ENCODE measurements around the gene GGN. TPM values are rescaled to one million over a fixed set of nuclear protein-coding genes. Genes with fewer than 3 reads are reported as not detected.
A peak's percentile ranks its signal among the peaks of the same experiment; 100 is the strongest.

The GGN gene, protein sequence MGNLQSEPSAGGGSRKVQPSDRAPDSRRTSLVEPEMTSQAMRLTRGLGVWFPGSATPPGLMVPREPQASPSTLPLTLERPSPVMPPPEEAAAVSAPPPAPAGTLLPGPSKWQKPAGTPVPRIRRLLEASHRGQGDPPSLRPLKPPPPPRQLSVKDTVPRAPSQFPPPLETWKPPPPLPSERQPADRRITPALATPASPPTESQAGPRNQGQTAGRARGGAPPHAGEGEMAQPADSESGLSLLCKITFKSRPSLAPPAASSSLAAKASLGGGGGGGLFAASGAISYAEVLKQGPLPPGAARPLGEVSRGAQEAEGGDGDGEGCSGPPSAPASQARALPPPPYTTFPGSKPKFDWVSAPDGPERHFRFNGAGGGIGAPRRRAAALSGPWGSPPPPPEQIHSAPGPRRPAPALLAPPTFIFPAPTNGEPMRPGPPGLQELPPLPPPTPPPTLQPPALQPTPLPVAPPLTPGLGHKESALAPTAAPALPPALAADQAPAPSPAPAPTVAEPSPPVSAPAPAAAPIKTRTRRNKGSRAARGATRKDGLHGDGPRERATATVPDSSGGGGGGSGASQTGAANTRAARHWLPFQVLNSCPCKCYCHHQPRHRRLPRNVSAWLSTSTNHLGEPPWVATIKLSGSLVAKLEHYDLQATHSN
- total RNA-seq, result not detected

GRCh38 chr19:38387550-38388348, at the start of gene GGN:
Gene GGN (minus strand): TSS chr19:38388034. CDS start chr19:38387261, 773 bp downstream.
- POLR2A ChIA-PET, result interaction anchor here (1.5 to 5.4 kb wide), 2 partner anchors 12 kb away, joined by 5 to 40 read pairs; partner anchors contain the start of gene PSMD8
- DNase-seq, result peak; percentile 91
- Mint-ChIP-seq H3K4me3 (peak within 1 kb of the TSS; percentile 68), H3K27me3 (peaks cover 25% of the 10 kb centered on the region), H3K9me3 (no peaks in the 10 kb centered on the region), H3K36me3 (ENCODE audit: low read depth) (peaks cover 24% of the 10 kb centered on the region), H3K27ac (no peak within 1 kb of the TSS), H3K4me1 (ENCODE audit: low read depth) (peaks cover 20% of the 10 kb centered on the region)
- TF ChIP-seq CTCF (IDR thresholded peaks at IDR 0.05), result no peak
- ATAC-seq, result peak; percentile 83
- intact Hi-C loops (cut with micrococcal nuclease), result no loop called here
- CTCF ChIA-PET, result interaction anchor here (0.7 to 1.7 kb wide), 6 partner anchors 12 to 247 kb away, joined by 3 to 14 read pairs (median 4); partner anchors contain the start of genes EIF3K and FAM98C

DNA sequence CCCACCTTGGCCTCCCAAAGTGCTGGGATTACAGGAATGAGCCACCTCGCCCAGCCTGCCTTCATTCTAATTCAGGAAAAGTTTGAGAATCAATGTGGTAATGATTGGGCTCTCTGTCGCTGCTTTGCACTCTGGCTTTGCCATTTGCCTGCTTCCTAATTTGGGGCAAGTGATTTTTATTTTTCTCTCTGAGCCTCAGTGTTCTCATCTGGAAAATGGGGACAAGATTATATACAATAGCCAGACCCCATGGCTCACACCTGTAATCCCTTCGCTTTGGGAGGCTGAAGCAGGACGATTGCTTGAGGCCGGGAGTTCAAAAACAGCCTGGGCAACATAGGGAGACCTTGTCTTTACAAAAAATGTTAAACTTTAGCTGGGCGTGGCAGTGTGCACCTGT, 49.5 kb upstream of the GGN start:
- intact Hi-C loops (cut with micrococcal nuclease), result no loop called here
- H3K9me3 Mint-ChIP-seq, result no peaks in the 10 kb centered on the region
- H3K4me1 Mint-ChIP-seq (ENCODE audit: low read depth), result peaks cover 8% of the 10 kb centered on the region
- no peak overlapping the region for H3K27ac Mint-ChIP-seq
- no peaks in the 10 kb centered on the region for H3K36me3 Mint-ChIP-seq (ENCODE audit: low read depth)
- H3K4me3 Mint-ChIP-seq, result no peak overlapping the region
- ChIA-PET POLR2A (no interaction called here), CTCF (interaction anchor here (0.9 kb wide), 1 partner anchor 35 kb away, joined by 3 read pairs; the partner anchor contains the start of gene FAM98C)
- ATAC-seq (no peak), DNase-seq (no peak)
- TF ChIP-seq CTCF (IDR thresholded peaks at IDR 0.05), result no peak
- H3K27me3 Mint-ChIP-seq, result peaks cover 27% of the 10 kb centered on the region

- ChIA-PET POLR2A (interaction anchor here (0.6 kb wide), 1 partner anchor 511 kb away, joined by 3 read pairs; no protein-coding TSS in a partner anchor), CTCF (no interaction called here)
- Mint-ChIP-seq H3K27me3 (peaks cover 21% of the 10 kb centered on the region), H3K27ac (no peak overlapping the region), H3K4me3 (no peak overlapping the region), H3K4me1 (ENCODE audit: low read depth) (peaks cover 10% of the 10 kb centered on the region), H3K9me3 (no peaks in the 10 kb centered on the region), H3K36me3 (ENCODE audit: low read depth) (no peaks in the 10 kb centered on the region)
- no peak for TF ChIP-seq CTCF (IDR thresholded peaks at IDR 0.05)
- intact Hi-C loops (cut with micrococcal nuclease), result no loop called here
- ATAC-seq, result no peak
- DNase-seq, result no peak
These were observed 46.8 kb upstream of the GGN start for GRCh38 chr19:38434549-38435051.

- POLR2A ChIA-PET, result no interaction called here
- Mint-ChIP-seq H3K4me1 (ENCODE audit: low read depth) (peaks cover 19% of the 10 kb centered on the region), H3K27ac (no peak within 1 kb of the TSS), H3K27me3 (peaks cover 21% of the 10 kb centered on the region), H3K4me3 (peak within 1 kb of the TSS; percentile 40), H3K36me3 (ENCODE audit: low read depth) (no peaks in the 10 kb centered on the region), H3K9me3 (no peaks in the 10 kb centered on the region)
- CTCF ChIA-PET, result interaction anchor here (1.2 kb wide), 1 partner anchor 110 kb away, joined by 3 read pairs; no protein-coding TSS in a partner anchor
- peak; percentile 75 for ATAC-seq
- DNase-seq, result peak; percentile 73
- TF ChIP-seq CTCF (IDR thresholded peaks at IDR 0.05), result no peak
- intact Hi-C loops (cut with micrococcal nuclease), result no loop called here
These were observed 45.5 kb upstream of the GGN start, which contains the start of gene RYR1 for GRCh38 chr19:38433268-38433733. Gene RYR1 (plus strand): TSS chr19:38433691. CDS start chr19:38433830, 139 bp downstream.
